Lung (tissue), 12 donors: ENCODE data around the gene LRP4. TPM values are rescaled to one million over a fixed set of nuclear protein-coding genes. Genes with fewer than 3 reads are reported as not detected.
"Not testable (repeated sequence)": the region's sequence is repeated elsewhere in the genome, so short reads cannot be mapped to it uniquely, and the experiment has no call there.

Source experiments
- ATAC-seq: fragments of 200-7000 bp; cut with Tn5 transposase; one replicate; pipeline ENCODE4 v1.9.1; 2020; ENCODE audit warnings: moderate number of reproducible peaks; ENCODE audit not compliant: insufficient read depth, low FRiP score
- DNase-seq, 3 donors: peaks; one replicate each; pipeline ENCODE4 v3.0.0-alpha.2; 2013 to 2017
- H3K27ac ChIP-seq, 2 donors: one replicate each; pipeline ENCODE4 v1.5.1; 2013; ENCODE audit warnings: mild to moderate bottlenecking in 2 of 2, moderate library complexity in 2 of 2, control low read depth in 1 of 2, inconsistent platforms in 1 of 2, low read depth in 1 of 2, low read length in 1 of 2
- H3K27me3 ChIP-seq, 3 donors: one replicate each; pipeline ENCODE4 v1.5.1; 2013; ENCODE audit warnings: low read length in 2 of 3; ENCODE audit not compliant: control insufficient read depth in 3 of 3, insufficient read depth in 3 of 3
- H3K36me3 ChIP-seq, 4 donors: one replicate each; pipeline ENCODE4 v1.5.1; 2013; ENCODE audit warnings: low read length in 4 of 4, mild to moderate bottlenecking in 1 of 4, moderate library complexity in 1 of 4; ENCODE audit not compliant: control insufficient read depth in 4 of 4, insufficient read depth in 4 of 4
- H3K4me1 ChIP-seq, 5 donors: one replicate each; pipeline ENCODE4 v1.5.1; 2013; ENCODE audit warnings: low read length in 5 of 5, mild to moderate bottlenecking in 2 of 5, moderate library complexity in 1 of 5; ENCODE audit not compliant: control insufficient read depth in 5 of 5, insufficient read depth in 5 of 5
- H3K4me3 ChIP-seq: one replicate; pipeline ENCODE4 v1.5.1; 2013; ENCODE audit warnings: mild to moderate bottlenecking, control low read depth, moderate library complexity
- H3K9ac ChIP-seq, 2 donors: one replicate each; pipeline ENCODE4 v1.5.1; 2013; ENCODE audit warnings: low read length in 2 of 2, control low read depth in 1 of 2; ENCODE audit not compliant: insufficient read depth in 1 of 2
- H3K9me3 ChIP-seq, 4 donors: one replicate each; pipeline ENCODE4 v1.5.1; 2013; ENCODE audit warnings: low read length in 3 of 4, mild to moderate bottlenecking in 1 of 4, moderate library complexity in 1 of 4; ENCODE audit not compliant: control insufficient read depth in 4 of 4, insufficient read depth in 3 of 4
- WGBS, 2 donors: extraction: QIAGEN DNeasy Blood & Tissue Kit; methylation state at CpG; one replicate each; pipeline ENCODE4 v1.1.7; 2013; 5-methylcytosine and 5-hydroxymethylcytosine counted together
- polyA plus RNA-seq, 2 donors: library from polyadenylated mRNA; stranded (reverse); fragments of 200-250 nt; gene quantifications; one replicate each; pipeline ENCODE4 v1.2.1, GENCODE V29; 2013
- total RNA-seq, 2 donors: library from RNA; depleted of rRNA in 1 of 2; stranded (reverse); fragments of >200 nt in 1 of 2; gene quantifications; one replicate each; pipeline ENCODE4 v1.2.1, GENCODE V29; 2014 to 2021
- TF ChIP-seq, protein P1 (sequence below): IDR thresholded peaks from 2 replicates; pipeline ENCODE4 v1.5.1; 2012; ENCODE audit warnings: mild to moderate bottlenecking; ENCODE audit errors: control extremely low read depth, extremely low read depth
- donor health status: control.
- donor health status: control.
- donor health status: Bipolar disorder and iron deficiency.
- donor health status: healthy.
- donor health status: DM: yes; HTN: yes; CAD: no.

LRP4 gene
- total and polyA plus RNA-seq, 4 donors = 1.0 to 30.8 (median 2.9) TPM

- no peak for DNase-seq
- Histone ChIP-seq H3K9ac (no peak overlapping the region), H3K27ac (no peak overlapping the region), H3K27me3 (no peaks in the 10 kb centered on the region), H3K4me3 (no peak overlapping the region), H3K4me1 (peaks cover 0 to 3% (median 2%) of the 10 kb centered on the region in 5 donors), H3K36me3 (peaks cover 0 to 8% (median 0%) of the 10 kb centered on the region in 4 donors), H3K9me3 (no peaks in the 10 kb centered on the region)
- TF ChIP-seq, protein P1, sequence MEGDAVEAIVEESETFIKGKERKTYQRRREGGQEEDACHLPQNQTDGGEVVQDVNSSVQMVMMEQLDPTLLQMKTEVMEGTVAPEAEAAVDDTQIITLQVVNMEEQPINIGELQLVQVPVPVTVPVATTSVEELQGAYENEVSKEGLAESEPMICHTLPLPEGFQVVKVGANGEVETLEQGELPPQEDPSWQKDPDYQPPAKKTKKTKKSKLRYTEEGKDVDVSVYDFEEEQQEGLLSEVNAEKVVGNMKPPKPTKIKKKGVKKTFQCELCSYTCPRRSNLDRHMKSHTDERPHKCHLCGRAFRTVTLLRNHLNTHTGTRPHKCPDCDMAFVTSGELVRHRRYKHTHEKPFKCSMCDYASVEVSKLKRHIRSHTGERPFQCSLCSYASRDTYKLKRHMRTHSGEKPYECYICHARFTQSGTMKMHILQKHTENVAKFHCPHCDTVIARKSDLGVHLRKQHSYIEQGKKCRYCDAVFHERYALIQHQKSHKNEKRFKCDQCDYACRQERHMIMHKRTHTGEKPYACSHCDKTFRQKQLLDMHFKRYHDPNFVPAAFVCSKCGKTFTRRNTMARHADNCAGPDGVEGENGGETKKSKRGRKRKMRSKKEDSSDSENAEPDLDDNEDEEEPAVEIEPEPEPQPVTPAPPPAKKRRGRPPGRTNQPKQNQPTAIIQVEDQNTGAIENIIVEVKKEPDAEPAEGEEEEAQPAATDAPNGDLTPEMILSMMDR = no peak
- WGBS, 2 donors = 78 to 91% methylated on average over 6 of the region's 6 CpGs
- ATAC-seq = no peak
Measured at GRCh38 chr11:46942172-46942571, 23.8 kb upstream of the LRP4 start.

- peak within 1 kb of the TSS; percentile 61 for H3K4me3 ChIP-seq
- TF ChIP-seq, protein P1 = no peak
- H3K9me3 ChIP-seq = no peaks in the 10 kb centered on the region
- no peaks in the 10 kb centered on the region for H3K27me3 ChIP-seq
- H3K27ac ChIP-seq = peak within 1 kb of the TSS in 1 of 2 donors; percentile 77
- ATAC-seq = peak; percentile 95
- H3K4me1 ChIP-seq = peaks cover 0 to 5% (median 2%) of the 10 kb centered on the region in 5 donors
- H3K36me3 ChIP-seq = peaks cover 0 to 4% (median 0%) of the 10 kb centered on the region in 4 donors
- H3K9ac ChIP-seq = peak within 1 kb of the TSS in 1 of 2 donors; percentile 44
- WGBS, 2 donors = 20 to 21% methylated on average over 41 of the region's 41 CpGs
- peak; percentile 95 to 97 (median 97) for DNase-seq
Measured at GRCh38 chr11:46936138-46937110, 18.1 kb upstream of the LRP4 start, which contains the start of gene CSTPP1. Gene CSTPP1, plus strand, starts transcription at chr11:46936761. Its CDS starts 45 bp downstream, at chr11:46936806.

DNA sequence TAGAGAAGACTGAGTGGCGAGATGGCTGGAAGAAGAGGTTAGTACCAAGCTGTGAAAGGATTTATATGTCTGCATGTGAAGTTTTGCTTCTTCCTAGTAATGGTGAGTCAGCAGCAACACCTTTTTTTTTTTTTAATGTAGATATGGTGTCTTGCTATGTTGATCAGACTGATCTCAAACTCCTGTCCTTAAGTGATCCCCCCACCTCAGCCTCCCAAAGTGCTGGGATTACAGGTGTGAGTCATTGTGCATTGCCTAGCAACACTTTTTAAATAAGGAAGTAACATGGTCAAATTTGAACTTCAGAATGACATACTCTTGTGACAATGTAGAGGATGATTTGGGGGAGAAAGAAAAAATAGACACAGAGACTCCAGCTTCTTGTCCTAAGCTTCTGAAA is 11.7 kb upstream of the LRP4 start:
- Histone ChIP-seq H3K27ac (no peak overlapping the region), H3K9ac (no peak overlapping the region), H3K36me3 (no peaks in the 10 kb centered on the region), H3K9me3 (no peaks in the 10 kb centered on the region), H3K4me1 (no peaks in the 10 kb centered on the region), H3K4me3 (no peak overlapping the region), H3K27me3 (no peaks in the 10 kb centered on the region)
- ATAC-seq = no peak
- WGBS, 2 donors = 89 to 90% methylated on average over 1 of the region's 1 CpG
- TF ChIP-seq, protein P1 = no peak
- DNase-seq = no peak

GRCh38 chr11:46928701-46929100 is 10.4 kb upstream of the LRP4 start:
- WGBS, 2 donors = 80 to 94% methylated on average over 1 of the region's 1 CpG
- H3K4me1 ChIP-seq, H3K9me3 ChIP-seq: not testable (repeated sequence)

GRCh38 chr11:46927928-46928327 is 9.6 kb upstream of the LRP4 start:
- not testable (repeated sequence) for H3K4me1 ChIP-seq, H3K9me3 ChIP-seq, H3K36me3 ChIP-seq, H3K27me3 ChIP-seq, H3K27ac ChIP-seq, H3K9ac ChIP-seq, H3K4me3 ChIP-seq, DNase-seq, ATAC-seq
- WGBS, 2 donors = 85 to 86% methylated on average over 4 of the region's 4 CpGs

More at GRCh38 chr11:46928701-46929100, 10.4 kb upstream of the LRP4 start:
- not testable (repeated sequence) for DNase-seq, H3K27ac ChIP-seq, ATAC-seq, H3K36me3 ChIP-seq, H3K27me3 ChIP-seq, H3K4me3 ChIP-seq, H3K9ac ChIP-seq
